Dedifferentiated amniotic fluid mesenchymal stem cell (primary cell): ENCODE measurements around the gene IFNW1.
A peak's percentile ranks its signal among the peaks of the same experiment; 100 is the strongest.

Experiments
- DNase-seq: peaks from one replicate; pipeline ENCODE4 v3.0.0-alpha.2; 2016; ENCODE audit errors: extremely low spot score

Gene IFNW1

DNA sequence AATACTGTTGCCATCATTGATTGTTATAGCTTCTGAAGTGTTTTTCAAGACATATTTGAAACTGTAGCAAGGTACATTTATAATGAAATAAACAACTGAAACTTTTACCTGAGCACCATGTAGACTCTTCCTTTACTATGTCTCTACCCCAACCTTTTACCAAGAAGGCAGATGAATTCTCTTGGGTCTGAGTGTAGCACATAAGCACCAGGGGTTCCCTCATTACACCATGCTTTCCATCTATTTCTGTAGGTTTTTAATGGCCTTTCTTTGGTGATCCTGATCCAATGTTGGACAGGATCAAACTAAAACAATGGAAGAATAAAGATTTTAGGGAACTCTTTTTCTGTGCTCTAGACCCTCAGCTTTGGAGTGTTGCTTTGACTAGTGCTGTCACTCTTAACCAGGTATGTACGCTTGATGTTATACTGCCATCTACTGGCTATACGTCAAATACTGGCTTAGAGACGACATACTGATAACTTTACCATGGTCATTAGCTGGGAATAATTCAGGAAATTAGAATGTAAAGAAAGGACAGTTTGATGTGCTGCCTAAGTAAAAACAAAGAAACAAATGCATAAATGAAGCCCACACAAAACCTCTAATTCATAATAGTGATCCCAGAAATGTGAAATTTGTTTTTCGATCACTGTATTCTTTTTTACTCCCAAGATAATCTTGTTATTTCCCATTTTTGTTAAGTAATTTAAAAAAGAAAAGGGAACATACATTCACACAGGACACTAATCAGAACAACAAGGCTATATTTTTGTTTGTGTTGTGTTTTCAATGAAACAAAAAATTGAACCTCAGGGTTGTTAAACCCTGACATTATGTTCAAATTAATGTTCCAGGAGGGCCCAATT lies 30.7 kb downstream of the IFNW1 start:
- peak; percentile 73 for DNase-seq

GRCh38 chr9:21104787-21105186 lies 36.8 kb downstream of the IFNW1 start:
- no peak for DNase-seq

DNA sequence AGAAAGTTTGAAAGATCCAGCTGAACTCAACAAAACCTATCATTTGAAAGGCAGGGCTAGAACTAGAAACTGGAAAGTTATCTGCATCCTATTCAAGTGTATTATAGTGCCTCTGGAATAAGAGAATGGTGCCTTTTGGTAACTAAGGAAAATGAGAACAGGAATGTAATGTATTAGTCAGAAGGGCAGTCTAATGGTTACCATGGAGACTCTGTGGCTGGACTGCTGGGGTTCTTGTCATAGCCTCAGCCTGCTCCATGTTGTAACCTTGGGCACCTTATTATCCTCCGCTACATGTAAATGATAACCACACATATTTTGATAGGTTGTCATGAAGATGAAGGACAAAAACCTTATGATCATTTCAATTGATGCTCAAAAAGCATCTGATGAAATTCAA lies 39.3 kb downstream of the IFNW1 start:
- DNase-seq, result no peak

- DNase-seq, result no peak
Measured at GRCh38 chr9:21097817-21098216, 43.8 kb downstream of the IFNW1 start.

DNA sequence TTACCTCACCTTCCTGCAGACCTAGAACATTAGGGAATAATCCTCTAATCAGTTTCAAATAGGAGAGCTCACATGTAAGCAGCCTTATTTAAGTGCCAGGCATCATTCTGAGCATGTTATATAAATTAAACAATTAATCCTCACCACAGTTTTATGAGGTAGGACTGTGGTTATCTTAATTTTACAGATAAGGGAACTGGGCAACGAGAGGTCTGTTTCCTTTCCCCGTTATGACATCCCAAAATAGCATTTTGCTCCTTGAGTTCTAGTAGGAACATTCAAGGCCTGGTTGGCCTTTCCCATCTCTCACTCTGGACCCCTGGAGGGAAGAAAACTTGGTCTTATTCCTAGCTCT lies 44.8 kb downstream of the IFNW1 start:
- DNase-seq, result no peak

DNA sequence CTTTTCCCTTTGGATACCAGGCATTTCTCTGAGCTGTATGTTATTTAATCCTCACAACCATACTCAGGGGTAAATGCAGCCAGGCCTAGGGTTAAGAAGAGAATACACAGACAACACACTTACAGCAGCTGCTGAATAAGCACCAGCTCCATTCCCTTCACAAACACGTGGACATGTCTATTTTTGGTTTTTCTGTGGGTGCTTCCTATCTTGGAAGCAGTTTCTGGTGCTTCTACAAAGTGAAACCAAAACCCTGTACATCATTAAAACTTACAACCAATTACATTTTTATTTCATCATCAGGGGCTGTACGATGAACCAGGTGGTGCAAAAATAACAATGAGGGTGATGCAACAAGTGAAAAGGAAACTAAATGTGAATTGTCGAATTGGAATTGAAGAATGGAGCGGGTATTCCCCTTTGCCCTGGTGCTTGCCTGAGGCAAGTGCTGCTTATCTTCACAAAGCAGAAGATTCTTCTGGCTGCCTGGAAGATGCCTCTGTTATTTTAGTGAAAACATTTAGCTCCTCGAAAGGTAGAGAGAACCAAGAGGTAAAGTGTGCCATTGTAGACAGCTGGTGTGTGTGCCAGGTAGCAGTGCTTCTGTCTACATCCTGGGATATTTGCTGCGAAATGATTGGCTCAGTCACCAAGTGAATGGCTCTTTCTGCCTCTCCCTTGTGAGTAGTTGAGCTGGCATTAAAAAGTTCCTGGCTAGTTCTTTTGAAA lies 45.3 kb downstream of the IFNW1 start:
- DNase-seq, result peak; percentile 89

- DNase-seq, result no peak
Measured at GRCh38 chr9:21095561-21095960, 46.1 kb downstream of the IFNW1 start.
